ENCODE results near the gene NFS1. TPM values are rescaled to one million over a fixed set of nuclear protein-coding genes. Genes with fewer than 3 reads are reported as not detected.

Gene NFS1
- total and polyA plus RNA-seq, 2 donors (not counting 1 experiment from before 2014, with no cell fraction given) = 29.0 to 30.6 TPM

DNA sequence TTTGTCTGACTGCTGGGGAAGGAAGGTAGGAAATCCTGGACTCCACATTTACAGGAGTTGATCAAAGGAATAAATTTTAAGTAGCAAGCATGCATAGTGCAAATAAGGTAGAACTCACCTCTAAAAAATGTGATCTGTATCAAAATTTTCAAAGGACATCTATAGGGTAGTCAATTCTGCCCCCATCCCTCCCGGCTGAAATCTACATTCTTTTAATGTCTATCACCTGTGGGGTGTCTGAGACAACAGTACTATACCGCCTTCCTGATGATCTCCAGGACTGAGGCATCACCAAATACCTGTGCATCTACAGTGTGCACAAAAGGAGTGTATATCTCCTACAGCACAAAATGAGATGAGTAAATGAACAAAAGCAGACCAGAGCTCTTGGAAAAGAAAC lies 54.3 kb downstream of the NFS1 start:
- ChIA-PET CTCF (interaction anchor here (1.1 kb wide), 1 partner anchor 25 kb away, joined by 3 read pairs; no protein-coding TSS in a partner anchor), POLR2A (interaction anchor here (1.0 kb wide), 1 partner anchor 19 kb away, joined by 3 read pairs; the partner anchor contains the start of genes CPNE1 and RBM12)
- H3K9me3 Mint-ChIP-seq (ENCODE audit: insufficient read depth) = no peaks in the 10 kb centered on the region
- Histone ChIP-seq H3K79me2 (ENCODE audit: control insufficient read depth, insufficient read depth, low read length) (peaks cover 94% of the 10 kb centered on the region), H3K9me3 (ENCODE audit: control extremely low read depth in 1 of 3, control insufficient read depth in 2 of 3, insufficient read depth in 1 of 3, low read length in 2 of 3) (no peaks in the 10 kb centered on the region), H4K20me1 (ENCODE audit: control insufficient read depth, insufficient read depth, low read length, poor library complexity, severe bottlenecking) (peaks cover 72% of the 10 kb centered on the region), H2AFZ (ENCODE audit: insufficient read depth, low read depth, low read length, poor library complexity, severe bottlenecking) (no peak overlapping the region), H3K4me3 (ENCODE audit: control extremely low read depth in 1 of 5, extremely low read depth in 1 of 5, insufficient read depth in 1 of 5, low read depth in 2 of 5, low read length in 4 of 5) (no peak overlapping the region), H3K36me3 (replicated peaks in 1 of 2; ENCODE audit: control extremely low read depth in 1 of 2, control insufficient read depth in 1 of 2, extremely low read depth in 1 of 2, insufficient read depth in 2 of 2, low read length in 1 of 2) (peaks cover 0 to 4% of the 10 kb centered on the region in 2 experiments), H3K9ac (ENCODE audit: low read length) (no peak overlapping the region), H3K27me3 (replicated peaks in 1 of 4; ENCODE audit: control extremely low read depth in 1 of 4, control insufficient read depth in 3 of 4, insufficient read depth in 4 of 4, low read length in 3 of 4) (no peaks in the 10 kb centered on the region), H3K4me2 (replicated peaks; ENCODE audit: low read depth, low read length, poor library complexity, severe bottlenecking) (no peak overlapping the region), H3K27ac (ENCODE audit: low read length in 2 of 2) (no peak overlapping the region), H3K4me1 (ENCODE audit: control insufficient read depth in 2 of 2, insufficient read depth in 2 of 2, low read length in 2 of 2) (no peaks in the 10 kb centered on the region)
- TF ChIP-seq, protein P1, sequence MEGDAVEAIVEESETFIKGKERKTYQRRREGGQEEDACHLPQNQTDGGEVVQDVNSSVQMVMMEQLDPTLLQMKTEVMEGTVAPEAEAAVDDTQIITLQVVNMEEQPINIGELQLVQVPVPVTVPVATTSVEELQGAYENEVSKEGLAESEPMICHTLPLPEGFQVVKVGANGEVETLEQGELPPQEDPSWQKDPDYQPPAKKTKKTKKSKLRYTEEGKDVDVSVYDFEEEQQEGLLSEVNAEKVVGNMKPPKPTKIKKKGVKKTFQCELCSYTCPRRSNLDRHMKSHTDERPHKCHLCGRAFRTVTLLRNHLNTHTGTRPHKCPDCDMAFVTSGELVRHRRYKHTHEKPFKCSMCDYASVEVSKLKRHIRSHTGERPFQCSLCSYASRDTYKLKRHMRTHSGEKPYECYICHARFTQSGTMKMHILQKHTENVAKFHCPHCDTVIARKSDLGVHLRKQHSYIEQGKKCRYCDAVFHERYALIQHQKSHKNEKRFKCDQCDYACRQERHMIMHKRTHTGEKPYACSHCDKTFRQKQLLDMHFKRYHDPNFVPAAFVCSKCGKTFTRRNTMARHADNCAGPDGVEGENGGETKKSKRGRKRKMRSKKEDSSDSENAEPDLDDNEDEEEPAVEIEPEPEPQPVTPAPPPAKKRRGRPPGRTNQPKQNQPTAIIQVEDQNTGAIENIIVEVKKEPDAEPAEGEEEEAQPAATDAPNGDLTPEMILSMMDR (IDR thresholded peaks at IDR 0.05) = no peak
- no peak for TF ChIP-seq EZH2 (IDR thresholded peaks at IDR 0.05; ENCODE audit: borderline replicate concordance, insufficient read depth, low read depth, low read length, poor library complexity, severe bottlenecking)
- DNase-seq (no peak), ATAC-seq (ENCODE audit: low read depth) (no peak)
- no peaks in the 10 kb centered on the region for H3K27me3 Mint-ChIP-seq
- peaks cover 62% of the 10 kb centered on the region for H3K4me1 Mint-ChIP-seq
- H3K27ac Mint-ChIP-seq = no peak overlapping the region
- H3K4me3 Mint-ChIP-seq = no peak overlapping the region
- intact Hi-C loops (cut with micrococcal nuclease) = no loop called here
- WGBS (ENCODE audit: insufficient coverage) = no CpG with 5 or more reads among the region's 2 CpGs

DNA sequence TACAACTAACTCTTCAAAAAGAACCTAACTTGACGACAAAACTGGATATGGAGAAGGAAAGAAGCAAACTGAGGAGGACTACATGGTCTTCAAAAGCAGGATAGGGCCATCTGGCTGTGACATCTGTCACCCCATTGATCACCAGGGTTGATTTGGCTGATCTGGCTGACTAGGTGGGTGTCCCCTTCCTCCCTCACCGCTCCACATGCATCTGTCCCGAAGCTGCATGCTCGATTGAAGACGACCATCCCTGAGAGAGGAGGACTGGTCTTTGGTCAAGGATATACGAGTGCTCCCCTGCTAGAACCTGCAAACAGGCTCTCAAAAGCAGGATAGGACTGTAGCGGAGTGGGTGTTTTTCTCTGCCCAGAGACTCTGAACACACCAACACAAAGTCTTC lies 56.1 kb downstream of the NFS1 start:
- H3K36me3 ChIP-seq (replicated peaks in 1 of 2; ENCODE audit: control extremely low read depth in 1 of 2, control insufficient read depth in 1 of 2, extremely low read depth in 1 of 2, insufficient read depth in 2 of 2, low read length in 1 of 2) = peaks cover 0 to 3% of the 10 kb centered on the region in 2 experiments
- no peak overlapping the region for H3K4me3 ChIP-seq (ENCODE audit: control extremely low read depth in 1 of 5, extremely low read depth in 1 of 5, insufficient read depth in 1 of 5, low read depth in 2 of 5, low read length in 4 of 5)
- WGBS (ENCODE audit: insufficient coverage) = 100% methylated on average over 3 of the region's 7 CpGs
- ChIA-PET POLR2A (no interaction called here), CTCF (no interaction called here)
- no peaks in the 10 kb centered on the region for H3K27me3 Mint-ChIP-seq
- H3K27ac Mint-ChIP-seq = no peak overlapping the region
- peaks cover 95% of the 10 kb centered on the region for H3K79me2 ChIP-seq (ENCODE audit: control insufficient read depth, insufficient read depth, low read length)
- H2AFZ ChIP-seq (ENCODE audit: insufficient read depth, low read depth, low read length, poor library complexity, severe bottlenecking) = no peak overlapping the region
- no peak overlapping the region for H3K9ac ChIP-seq (ENCODE audit: low read length)
- H3K9me3 ChIP-seq (ENCODE audit: control extremely low read depth in 1 of 3, control insufficient read depth in 2 of 3, insufficient read depth in 1 of 3, low read length in 2 of 3) = no peaks in the 10 kb centered on the region
- TF ChIP-seq, protein P1 (IDR thresholded peaks at IDR 0.05) = no peak
- no peak for TF ChIP-seq EZH2 (IDR thresholded peaks at IDR 0.05; ENCODE audit: borderline replicate concordance, insufficient read depth, low read depth, low read length, poor library complexity, severe bottlenecking)
- no peak for ATAC-seq (ENCODE audit: low read depth)
- no peak overlapping the region for H3K4me3 Mint-ChIP-seq
- intact Hi-C loops (cut with micrococcal nuclease) = no loop called here
- no peaks in the 10 kb centered on the region for H3K9me3 Mint-ChIP-seq (ENCODE audit: insufficient read depth)
- peaks cover 60% of the 10 kb centered on the region for H3K4me1 Mint-ChIP-seq
- H3K4me2 ChIP-seq (replicated peaks; ENCODE audit: low read depth, low read length, poor library complexity, severe bottlenecking) = no peak overlapping the region
- DNase-seq = no peak
- no peaks in the 10 kb centered on the region for H3K27me3 ChIP-seq (replicated peaks in 1 of 4; ENCODE audit: control extremely low read depth in 1 of 4, control insufficient read depth in 3 of 4, insufficient read depth in 4 of 4, low read length in 3 of 4)
- no peak overlapping the region for H3K27ac ChIP-seq (ENCODE audit: low read length in 2 of 2)
- H3K4me1 ChIP-seq (ENCODE audit: control insufficient read depth in 2 of 2, insufficient read depth in 2 of 2, low read length in 2 of 2) = no peaks in the 10 kb centered on the region
- H4K20me1 ChIP-seq (ENCODE audit: control insufficient read depth, insufficient read depth, low read length, poor library complexity, severe bottlenecking) = peaks cover 61% of the 10 kb centered on the region
